GM12874 (cell line): ENCODE results near the gene EZR.

ENCODE experiments used
- TF ChIP-seq, protein P1 (sequence below): IDR thresholded peaks from 2 replicates; pipeline ENCODE4 v1.5.1; 2011; ENCODE audit warnings: low read depth, mild to moderate bottlenecking, control low read depth, low read length, moderate library complexity; ENCODE audit not compliant: insufficient read depth

EZR gene

DNA sequence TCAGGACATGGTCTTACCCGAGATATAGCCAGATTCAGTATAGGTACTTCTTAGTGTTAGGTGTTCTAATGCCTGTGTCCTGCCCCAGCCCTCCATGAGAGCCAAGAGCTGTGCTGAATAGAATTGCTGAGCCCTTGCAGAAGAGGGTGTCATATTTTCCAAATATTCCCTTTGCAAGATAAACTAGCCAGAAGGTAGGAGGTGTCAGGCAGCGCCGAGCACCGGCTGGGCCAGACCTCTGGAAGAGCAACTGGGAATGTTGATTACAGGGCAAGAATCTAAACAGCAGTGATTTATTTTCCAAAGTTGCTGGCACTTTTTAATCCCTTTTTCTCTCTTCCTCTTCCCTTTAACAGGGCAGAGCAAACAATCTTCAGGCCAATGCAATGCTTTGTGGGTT is 37.1 kb upstream of the EZR start:
- TF ChIP-seq, protein P1, sequence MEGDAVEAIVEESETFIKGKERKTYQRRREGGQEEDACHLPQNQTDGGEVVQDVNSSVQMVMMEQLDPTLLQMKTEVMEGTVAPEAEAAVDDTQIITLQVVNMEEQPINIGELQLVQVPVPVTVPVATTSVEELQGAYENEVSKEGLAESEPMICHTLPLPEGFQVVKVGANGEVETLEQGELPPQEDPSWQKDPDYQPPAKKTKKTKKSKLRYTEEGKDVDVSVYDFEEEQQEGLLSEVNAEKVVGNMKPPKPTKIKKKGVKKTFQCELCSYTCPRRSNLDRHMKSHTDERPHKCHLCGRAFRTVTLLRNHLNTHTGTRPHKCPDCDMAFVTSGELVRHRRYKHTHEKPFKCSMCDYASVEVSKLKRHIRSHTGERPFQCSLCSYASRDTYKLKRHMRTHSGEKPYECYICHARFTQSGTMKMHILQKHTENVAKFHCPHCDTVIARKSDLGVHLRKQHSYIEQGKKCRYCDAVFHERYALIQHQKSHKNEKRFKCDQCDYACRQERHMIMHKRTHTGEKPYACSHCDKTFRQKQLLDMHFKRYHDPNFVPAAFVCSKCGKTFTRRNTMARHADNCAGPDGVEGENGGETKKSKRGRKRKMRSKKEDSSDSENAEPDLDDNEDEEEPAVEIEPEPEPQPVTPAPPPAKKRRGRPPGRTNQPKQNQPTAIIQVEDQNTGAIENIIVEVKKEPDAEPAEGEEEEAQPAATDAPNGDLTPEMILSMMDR: no peak

DNA sequence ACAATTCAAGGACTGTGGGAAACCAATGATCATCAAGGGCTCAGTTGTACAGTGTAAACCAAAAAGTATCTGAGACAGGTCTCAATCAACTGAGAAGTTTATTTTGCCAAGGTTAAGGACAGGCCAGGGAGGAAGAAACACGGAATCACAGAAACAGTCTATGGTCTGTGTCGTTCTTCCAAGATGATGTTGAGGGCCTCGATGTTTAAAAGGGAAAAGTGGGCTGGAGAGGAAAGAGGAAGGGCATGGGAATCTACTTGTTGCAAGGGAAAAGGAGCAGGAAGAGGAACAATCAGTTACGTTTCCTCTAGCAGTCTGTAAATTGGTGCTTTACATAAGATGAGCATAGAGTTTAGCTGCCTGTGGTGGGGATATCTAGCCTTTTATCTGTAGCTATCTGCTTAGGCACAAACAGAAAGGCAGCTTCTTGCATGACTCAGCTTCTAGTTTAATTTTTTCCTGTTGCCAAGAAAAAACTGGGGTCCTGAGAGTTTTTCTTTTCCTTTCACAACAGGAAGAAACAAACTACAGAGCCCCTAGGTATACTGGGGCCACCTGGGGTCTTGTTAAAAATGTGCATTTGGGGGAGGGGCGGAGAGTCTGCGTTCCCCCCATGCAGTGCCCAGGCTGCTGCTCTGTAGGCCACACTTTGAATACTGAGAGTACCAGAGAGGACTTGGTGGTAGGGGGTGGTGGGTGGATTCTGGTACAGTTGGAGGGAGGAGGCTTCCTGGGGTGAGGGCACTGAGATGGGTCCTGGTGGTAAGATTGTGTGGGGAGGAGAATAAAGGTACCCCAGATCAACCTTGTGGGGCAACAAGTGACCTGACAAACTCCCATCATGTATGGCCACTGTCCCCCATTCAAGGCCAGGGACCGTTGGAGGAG is 35.3 kb upstream of the EZR start:
- TF ChIP-seq, protein P1: no peak

DNA sequence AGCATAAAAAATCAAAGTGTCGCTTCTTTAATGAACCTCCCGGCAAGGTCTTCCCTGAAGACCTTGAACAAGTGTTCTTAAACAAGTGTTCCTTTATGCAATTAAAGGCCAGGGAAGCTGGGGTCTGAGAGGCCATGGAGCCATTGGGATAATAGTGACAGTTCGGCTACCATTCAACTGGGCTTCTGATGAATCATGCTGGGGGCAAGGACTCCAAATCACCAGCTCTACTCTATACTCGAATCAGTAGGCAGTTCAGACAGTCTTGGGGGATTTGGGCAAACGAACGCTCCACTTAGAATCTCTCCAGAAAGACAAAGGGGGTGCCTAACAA is 34.7 kb upstream of the EZR start:
- TF ChIP-seq, protein P1: no peak

DNA sequence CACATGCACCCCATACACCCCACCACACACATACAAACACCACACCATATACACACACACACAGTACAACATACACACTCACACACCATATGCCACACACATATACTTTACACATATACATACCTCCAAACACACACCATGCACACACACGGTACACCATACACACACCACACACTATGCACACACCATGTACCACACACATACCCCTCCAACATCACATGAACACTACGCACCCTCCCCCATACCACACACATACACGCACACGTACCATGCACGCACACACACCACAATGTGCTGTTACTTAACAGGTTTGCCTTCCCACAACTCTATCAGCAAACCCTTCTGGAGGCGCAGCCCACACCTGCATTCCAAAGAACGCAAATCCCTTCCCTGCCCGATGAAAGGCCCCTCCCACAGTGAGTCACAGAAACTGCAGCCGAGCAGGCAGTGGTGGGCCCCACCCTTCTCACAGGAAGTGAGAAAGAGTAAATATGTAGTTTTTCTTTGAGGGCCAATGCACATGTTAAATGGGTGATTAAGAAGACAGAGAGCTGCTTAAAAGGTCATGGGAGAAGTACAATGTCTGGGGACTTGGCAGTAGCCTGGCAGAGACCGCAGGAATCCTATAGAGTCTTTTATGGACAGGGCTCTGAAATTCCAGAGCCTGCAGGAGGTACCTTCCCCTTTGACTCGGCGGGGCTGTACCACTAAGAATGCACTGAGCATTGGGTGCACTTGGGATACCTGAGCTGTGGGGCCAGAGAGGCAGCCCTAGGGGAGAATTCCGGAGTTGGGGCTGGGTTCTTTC is 34.1 kb upstream of the EZR start:
- TF ChIP-seq, protein P1: no peak

DNA sequence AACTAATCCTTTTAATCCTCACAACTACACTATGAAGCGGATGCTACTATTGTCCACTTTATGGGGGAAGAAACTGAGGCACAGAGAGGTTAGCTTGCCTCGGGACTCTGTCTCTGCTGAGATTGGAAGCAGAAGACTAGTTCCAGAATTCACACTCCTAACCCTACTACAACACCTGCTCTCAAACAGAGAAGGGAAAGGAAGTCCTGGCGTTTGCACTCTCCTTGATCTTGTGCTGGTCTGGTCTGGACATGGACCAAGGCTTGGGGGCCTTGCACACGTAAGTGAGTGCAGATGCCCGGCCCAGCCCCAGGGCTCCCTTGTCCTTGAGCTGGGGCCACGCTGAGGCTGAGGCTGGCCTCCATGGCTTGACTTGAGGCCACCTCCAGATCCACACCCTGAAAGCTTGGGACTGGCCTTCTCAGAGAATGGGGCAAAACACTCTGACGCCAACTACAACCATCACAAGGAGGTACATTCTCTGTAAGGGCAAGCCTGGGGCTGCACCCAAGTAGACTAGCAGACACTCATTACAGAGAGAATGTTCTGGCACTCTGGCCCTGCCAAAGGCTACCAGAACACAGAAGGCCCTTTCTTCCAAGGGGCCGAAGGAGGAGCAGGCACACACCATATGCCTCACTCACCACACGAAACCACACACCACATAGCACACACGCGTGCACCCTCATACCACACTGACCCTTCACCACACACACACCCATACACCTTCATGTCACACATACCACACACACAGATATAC is 33.3 kb upstream of the EZR start:
- TF ChIP-seq, protein P1: no peak

DNA sequence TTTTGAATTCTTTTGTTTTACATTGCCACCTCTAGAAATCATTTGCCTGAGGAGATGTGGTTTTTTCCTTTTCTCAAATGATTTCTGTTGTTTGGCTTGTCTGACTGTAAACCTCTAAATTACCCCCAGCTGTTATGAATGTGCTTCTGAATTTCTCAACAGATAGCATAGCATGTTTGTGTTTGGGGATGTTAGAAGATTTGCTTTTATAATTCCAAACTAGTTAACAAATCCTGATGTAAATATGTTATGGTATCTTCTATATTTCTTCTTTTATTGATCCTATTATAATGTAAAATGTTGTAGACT is 31.6 kb upstream of the EZR start:
- TF ChIP-seq, protein P1: no peak
